OCI-LY7 (cell line): ENCODE measurements around the gene NF1.

Source experiments
- EZH2phosphoT487 ChIP-seq: fragments of 200-600 bp; sonication (generic); IDR thresholded peaks from 2 replicates; pipeline ENCODE4 v1.6.1; 2018; ENCODE audit warnings: low read depth, borderline replicate concordance, mild to moderate bottlenecking, mixed run types, antibody characterized with exemption, low read length, moderate library complexity, mixed read lengths
- TF ChIP-seq, protein P1 (sequence below): fragments of 200-600 bp; sonication (generic); conservative IDR thresholded peaks from 2 replicates; pipeline ENCODE4 v1.5.1; 2014; ENCODE audit warnings: mild to moderate bottlenecking, antibody characterized with exemption, low read length, moderate library complexity, mixed read lengths

GRCh38 chr17:31053071-31053470, 41.7 kb upstream of the NF1 start:
- no peak for TF ChIP-seq EZH2phosphoT487
- TF ChIP-seq, protein P1, sequence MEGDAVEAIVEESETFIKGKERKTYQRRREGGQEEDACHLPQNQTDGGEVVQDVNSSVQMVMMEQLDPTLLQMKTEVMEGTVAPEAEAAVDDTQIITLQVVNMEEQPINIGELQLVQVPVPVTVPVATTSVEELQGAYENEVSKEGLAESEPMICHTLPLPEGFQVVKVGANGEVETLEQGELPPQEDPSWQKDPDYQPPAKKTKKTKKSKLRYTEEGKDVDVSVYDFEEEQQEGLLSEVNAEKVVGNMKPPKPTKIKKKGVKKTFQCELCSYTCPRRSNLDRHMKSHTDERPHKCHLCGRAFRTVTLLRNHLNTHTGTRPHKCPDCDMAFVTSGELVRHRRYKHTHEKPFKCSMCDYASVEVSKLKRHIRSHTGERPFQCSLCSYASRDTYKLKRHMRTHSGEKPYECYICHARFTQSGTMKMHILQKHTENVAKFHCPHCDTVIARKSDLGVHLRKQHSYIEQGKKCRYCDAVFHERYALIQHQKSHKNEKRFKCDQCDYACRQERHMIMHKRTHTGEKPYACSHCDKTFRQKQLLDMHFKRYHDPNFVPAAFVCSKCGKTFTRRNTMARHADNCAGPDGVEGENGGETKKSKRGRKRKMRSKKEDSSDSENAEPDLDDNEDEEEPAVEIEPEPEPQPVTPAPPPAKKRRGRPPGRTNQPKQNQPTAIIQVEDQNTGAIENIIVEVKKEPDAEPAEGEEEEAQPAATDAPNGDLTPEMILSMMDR = no peak
